ENCODE results near the gene C10orf62. TPM values are rescaled to one million over a fixed set of nuclear protein-coding genes. Genes with fewer than 3 reads are reported as not detected.
"Not testable (repeated sequence)": the region's sequence is repeated elsewhere in the genome, so short reads cannot be mapped to it uniquely, and the experiment has no call there.

C10orf62 gene
- total RNA-seq: not detected

- H3K4me1 Mint-ChIP-seq: no peaks in the 10 kb centered on the region
- H3K27ac Mint-ChIP-seq: no peak within 1 kb of the TSS
- no peaks in the 10 kb centered on the region for H3K9me3 Mint-ChIP-seq
- no peak within 1 kb of the TSS for H3K4me3 Mint-ChIP-seq
- H3K36me3 Mint-ChIP-seq: no peaks in the 10 kb centered on the region
- no peak for DNase-seq
- H3K27me3 Mint-ChIP-seq: no peaks in the 10 kb centered on the region
Observed at GRCh38 chr10:97589479-97589878, at the start of gene C10orf62. Gene C10orf62, plus strand, starts transcription at chr10:97589721. Its CDS starts 177 bp downstream, at chr10:97589898.

- Mint-ChIP-seq H3K4me3 (no peak overlapping the region), H3K27ac (no peak overlapping the region), H3K4me1 (peaks cover 20% of the 10 kb centered on the region), H3K36me3 (no peaks in the 10 kb centered on the region), H3K9me3 (no peaks in the 10 kb centered on the region), H3K27me3 (no peaks in the 10 kb centered on the region)
- DNase-seq: no peak
Observed at GRCh38 chr10:97540669-97541500, 48.6 kb upstream of the C10orf62 start.

- H3K27ac Mint-ChIP-seq: peak overlapping the region; percentile 48
- H3K9me3 Mint-ChIP-seq: no peaks in the 10 kb centered on the region
- H3K4me1 Mint-ChIP-seq: peaks cover 20% of the 10 kb centered on the region
- peak; percentile 52 for DNase-seq
- H3K4me3 Mint-ChIP-seq: no peak overlapping the region
- H3K27me3 Mint-ChIP-seq: no peaks in the 10 kb centered on the region
- H3K36me3 Mint-ChIP-seq: no peaks in the 10 kb centered on the region
Observed at GRCh38 chr10:97542169-97543024, 47.1 kb upstream of the C10orf62 start.

GRCh38 chr10:97543025-97543546, 46.4 kb upstream of the C10orf62 start:
- DNase-seq: peak; percentile 72
- peaks cover 23% of the 10 kb centered on the region for H3K4me1 Mint-ChIP-seq
- H3K27me3 Mint-ChIP-seq: no peaks in the 10 kb centered on the region
- no peaks in the 10 kb centered on the region for H3K9me3 Mint-ChIP-seq
- H3K36me3 Mint-ChIP-seq: no peaks in the 10 kb centered on the region
- no peak overlapping the region for H3K4me3 Mint-ChIP-seq
- H3K27ac Mint-ChIP-seq: peak overlapping the region; percentile 17

- Mint-ChIP-seq H3K27me3 (no peaks in the 10 kb centered on the region), H3K4me1 (peaks cover 23% of the 10 kb centered on the region), H3K27ac (no peak overlapping the region), H3K36me3 (no peaks in the 10 kb centered on the region), H3K9me3 (no peaks in the 10 kb centered on the region), H3K4me3 (no peak overlapping the region)
- DNase-seq: no peak
Observed at GRCh38 chr10:97546456-97547270, 42.9 kb upstream of the C10orf62 start.

- no peaks in the 10 kb centered on the region for H3K9me3 Mint-ChIP-seq
- no peak for DNase-seq
- H3K4me3 Mint-ChIP-seq: no peak overlapping the region
Observed at GRCh38 chr10:97547271-97547600, 42.3 kb upstream of the C10orf62 start.

GRCh38 chr10:97547962-97548361, 41.6 kb upstream of the C10orf62 start:
- Mint-ChIP-seq H3K4me1 (peaks cover 12% of the 10 kb centered on the region), H3K4me3 (no peak overlapping the region), H3K9me3 (no peaks in the 10 kb centered on the region), H3K27me3 (no peaks in the 10 kb centered on the region), H3K36me3 (no peaks in the 10 kb centered on the region), H3K27ac (no peak overlapping the region)
- DNase-seq: no peak

More at GRCh38 chr10:97547271-97547600, 42.3 kb upstream of the C10orf62 start:
- Mint-ChIP-seq H3K27me3 (no peaks in the 10 kb centered on the region), H3K36me3 (no peaks in the 10 kb centered on the region), H3K4me1 (peaks cover 17% of the 10 kb centered on the region), H3K27ac (no peak overlapping the region)

GRCh38 chr10:97548828-97549455, 40.6 kb upstream of the C10orf62 start:
- no peak for DNase-seq
- H3K27ac Mint-ChIP-seq: no peak overlapping the region
- H3K27me3 Mint-ChIP-seq: no peaks in the 10 kb centered on the region
- H3K36me3 Mint-ChIP-seq: no peaks in the 10 kb centered on the region
- H3K9me3 Mint-ChIP-seq: no peaks in the 10 kb centered on the region
- no peak overlapping the region for H3K4me3 Mint-ChIP-seq
- H3K4me1 Mint-ChIP-seq: peaks cover 7% of the 10 kb centered on the region

GRCh38 chr10:97549587-97550322, 39.8 kb upstream of the C10orf62 start:
- Mint-ChIP-seq H3K36me3 (no peaks in the 10 kb centered on the region), H3K4me1 (peaks cover 7% of the 10 kb centered on the region), H3K9me3 (no peaks in the 10 kb centered on the region), H3K27me3 (no peaks in the 10 kb centered on the region), H3K27ac (no peak overlapping the region), H3K4me3 (no peak overlapping the region)
- DNase-seq: no peak

GRCh38 chr10:97550336-97551149, 39.0 kb upstream of the C10orf62 start:
- no peaks in the 10 kb centered on the region for H3K9me3 Mint-ChIP-seq
- no peak overlapping the region for H3K27ac Mint-ChIP-seq
- no peaks in the 10 kb centered on the region for H3K27me3 Mint-ChIP-seq
- H3K36me3 Mint-ChIP-seq: no peaks in the 10 kb centered on the region
- H3K4me1 Mint-ChIP-seq: peaks cover 7% of the 10 kb centered on the region
- no peak overlapping the region for H3K4me3 Mint-ChIP-seq
- no peak for DNase-seq

- no peak overlapping the region for H3K27ac Mint-ChIP-seq
- no peaks in the 10 kb centered on the region for H3K36me3 Mint-ChIP-seq
- H3K4me1 Mint-ChIP-seq: peaks cover 7% of the 10 kb centered on the region
- H3K9me3 Mint-ChIP-seq: no peaks in the 10 kb centered on the region
- no peaks in the 10 kb centered on the region for H3K27me3 Mint-ChIP-seq
- no peak for DNase-seq
- no peak overlapping the region for H3K4me3 Mint-ChIP-seq
Observed at GRCh38 chr10:97551271-97551670, 38.2 kb upstream of the C10orf62 start.

- Mint-ChIP-seq H3K27ac (no peak overlapping the region), H3K4me3 (no peak overlapping the region), H3K4me1 (peaks cover 4% of the 10 kb centered on the region), H3K9me3 (no peaks in the 10 kb centered on the region), H3K36me3 (no peaks in the 10 kb centered on the region), H3K27me3 (no peaks in the 10 kb centered on the region)
- peak; percentile 52 for DNase-seq
Observed at GRCh38 chr10:97553575-97554031, 35.9 kb upstream of the C10orf62 start.

GRCh38 chr10:97554336-97554735, 35.2 kb upstream of the C10orf62 start:
- H3K4me3 Mint-ChIP-seq, DNase-seq, H3K9me3 Mint-ChIP-seq, H3K36me3 Mint-ChIP-seq, H3K27me3 Mint-ChIP-seq, H3K27ac Mint-ChIP-seq, H3K4me1 Mint-ChIP-seq: not testable (repeated sequence)

Data from activated naive CD8-positive, alpha-beta T cell treated with anti-CD3 and anti-CD28 coated beads for 36 hours (primary cell).